A673 (cell line): ENCODE measurements around the gene POLR1A.

Experiments used
- EZH2 ChIP-seq: fragments of 200-600 bp; sonication (generic); IDR thresholded peaks from 2 replicates; pipeline ENCODE4 v1.6.1; 2017; ENCODE audit warnings: borderline replicate concordance, low read depth, mild to moderate bottlenecking, mixed read lengths, antibody characterized with exemption, low read length; ENCODE audit not compliant: poor library complexity, severe bottlenecking
- TF ChIP-seq, protein P1 (sequence below): fragments of 300-800, 200-600 bp; sonication (generic); conservative IDR thresholded peaks from 2 replicates; pipeline ENCODE4 v1.5.1; 2017; ENCODE audit warnings: low read depth, mild to moderate bottlenecking, antibody characterized with exemption, low read length, moderate library complexity, mixed read lengths

DNA sequence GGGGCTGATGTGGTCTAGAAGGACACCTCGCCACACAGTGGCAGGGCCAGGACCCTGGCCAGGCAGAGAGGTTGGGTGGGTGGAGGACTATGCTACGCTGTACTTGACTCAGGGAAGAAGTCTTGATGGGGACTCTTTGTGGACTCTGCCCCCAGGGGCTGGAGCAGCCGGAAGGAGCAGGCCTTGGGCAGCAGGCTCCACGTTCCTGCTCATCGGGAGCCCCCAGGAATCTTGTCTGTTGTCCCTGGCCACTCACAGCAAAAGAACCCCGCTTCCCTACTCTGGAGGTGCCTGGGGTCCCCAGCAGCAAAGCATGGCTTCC is 79.0 kb downstream of the POLR1A start:
- TF ChIP-seq, protein P1, sequence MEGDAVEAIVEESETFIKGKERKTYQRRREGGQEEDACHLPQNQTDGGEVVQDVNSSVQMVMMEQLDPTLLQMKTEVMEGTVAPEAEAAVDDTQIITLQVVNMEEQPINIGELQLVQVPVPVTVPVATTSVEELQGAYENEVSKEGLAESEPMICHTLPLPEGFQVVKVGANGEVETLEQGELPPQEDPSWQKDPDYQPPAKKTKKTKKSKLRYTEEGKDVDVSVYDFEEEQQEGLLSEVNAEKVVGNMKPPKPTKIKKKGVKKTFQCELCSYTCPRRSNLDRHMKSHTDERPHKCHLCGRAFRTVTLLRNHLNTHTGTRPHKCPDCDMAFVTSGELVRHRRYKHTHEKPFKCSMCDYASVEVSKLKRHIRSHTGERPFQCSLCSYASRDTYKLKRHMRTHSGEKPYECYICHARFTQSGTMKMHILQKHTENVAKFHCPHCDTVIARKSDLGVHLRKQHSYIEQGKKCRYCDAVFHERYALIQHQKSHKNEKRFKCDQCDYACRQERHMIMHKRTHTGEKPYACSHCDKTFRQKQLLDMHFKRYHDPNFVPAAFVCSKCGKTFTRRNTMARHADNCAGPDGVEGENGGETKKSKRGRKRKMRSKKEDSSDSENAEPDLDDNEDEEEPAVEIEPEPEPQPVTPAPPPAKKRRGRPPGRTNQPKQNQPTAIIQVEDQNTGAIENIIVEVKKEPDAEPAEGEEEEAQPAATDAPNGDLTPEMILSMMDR: no peak
- TF ChIP-seq EZH2: no peak
